Thyroid gland (tissue), 4 donors: Measurements from ENCODE around the gene SLFN13.

Source experiments
- CTCF ChIP-seq, 6 experiments: fragments of 200-600 bp in 3 of 6; fragments of 450-650 bp in 3 of 6; sonication (generic) in 3 of 6; IDR thresholded peaks; one replicate each; pipeline ENCODE4 v1.5.1; 2016 to 2019; ENCODE audit warnings: antibody characterized with exemption in 6 of 6, mild to moderate bottlenecking in 2 of 6, inconsistent platforms in 1 of 6, moderate library complexity in 1 of 6
- POLR2A ChIP-seq, 2 donors: fragments of 450-650 bp; IDR thresholded peaks; one replicate each; pipeline ENCODE4 v1.6.1; 2017; ENCODE audit warnings: antibody characterized with exemption in 2 of 2, mild to moderate bottlenecking in 2 of 2, moderate library complexity in 1 of 2

- TF ChIP-seq CTCF (IDR thresholded peaks at IDR 0.05) (no peak), POLR2A (IDR thresholded peaks at IDR 0.05) (no peak)
These were observed 34.3 kb downstream of the SLFN13 start for GRCh38 chr17:35414247-35414646.
